Endothelial cell of umbilical vein (primary cell): Measurements from ENCODE around the gene BEND5. TPM values are rescaled to one million over a fixed set of nuclear protein-coding genes. Genes with fewer than 3 reads are reported as not detected.

Experiments
- BruUV-seq: library from RNA; stranded (reverse); fragments of 400-500 nt; replicated peaks from 2 replicates; lab custom pipeline; 2021; lab: Mats Ljungman, UMichigan
- CTCF ChIA-PET: fragments of 300-600, 350-600 bp; sonication (Branson Sonifier 250); formaldehyde crosslinking; loops from one replicate; lab custom pipeline; 2021; ENCODE audit warnings: antibody characterized with exemption, inconsistent platforms; lab: Charles Lee
- POLR2A ChIA-PET: fragments of 300-600, 350-600 bp; sonication (Branson Sonifier 250); formaldehyde crosslinking; loops from one replicate; lab custom pipeline; 2021; ENCODE audit warnings: antibody characterized with exemption, inconsistent platforms; lab: Charles Lee
- DNase-seq: peaks from one replicate; pipeline ENCODE4 v3.0.0-alpha.2; 2011; ENCODE audit warnings: low read depth, low spot score
- FAIRE-seq: peaks from 2 replicates; lab custom pipeline; 2011; peaks lifted over from hg19 to GRCh38; lab: Jason Lieb, UNC
- H2AFZ ChIP-seq: 2 replicates; pipeline ENCODE4 v1.6.0; 2012; ENCODE audit warnings: low read depth, low read length, control low read depth, inconsistent platforms
- H3K27ac ChIP-seq: 2 replicates; pipeline ENCODE4 v1.5.1; 2011; ENCODE audit warnings: low read depth, mild to moderate bottlenecking, control low read depth, low read length, moderate library complexity; ENCODE audit not compliant: insufficient read depth
- H3K27me3 ChIP-seq, 2 experiments: 2 replicates each; pipeline versions ENCODE4 v1.6.0 to v1.6.1; 2011; ENCODE audit warnings: low read length in 2 of 2, mixed read lengths in 1 of 2; ENCODE audit not compliant: control insufficient read depth in 2 of 2, insufficient read depth in 2 of 2
- H3K36me3 ChIP-seq, 2 experiments: 2 replicates in 1 of 2; 3 replicates in 1 of 2; pipeline ENCODE4 v1.5.1; 2011; ENCODE audit warnings: low read length in 2 of 2, mild to moderate bottlenecking in 1 of 2, moderate library complexity in 1 of 2; ENCODE audit not compliant: control insufficient read depth in 2 of 2, insufficient read depth in 2 of 2; ENCODE audit errors: extremely low read depth in 1 of 2
- H3K4me1 ChIP-seq: 3 replicates; pipeline ENCODE4 v1.5.1; 2011; ENCODE audit warnings: mild to moderate bottlenecking, low read length; ENCODE audit not compliant: control insufficient read depth, insufficient read depth; ENCODE audit errors: extremely low read depth
- H3K4me2 ChIP-seq: 2 replicates; pipeline ENCODE4 v1.6.1; 2011; ENCODE audit warnings: low read length, control low read depth, mixed read lengths; ENCODE audit not compliant: insufficient read depth
- H3K4me3 ChIP-seq, 3 experiments: fragments of 200-600 bp in 1 of 3; sonication (generic), shearing (Covaris generic) in 1 of 3; replicated peaks in 1 of 3; 2 replicates each; pipeline ENCODE4 v1.5.1; 2011 to 2016; ENCODE audit warnings: control low read depth in 3 of 3, low read length in 3 of 3, mild to moderate bottlenecking in 2 of 3, inconsistent platforms in 1 of 3, low read depth in 1 of 3, moderate library complexity in 1 of 3; ENCODE audit not compliant: insufficient read depth in 1 of 3
- H3K79me2 ChIP-seq: 2 replicates; pipeline ENCODE4 v1.6.0; 2012; ENCODE audit warnings: low read length, inconsistent platforms; ENCODE audit not compliant: control insufficient read depth, insufficient read depth
- H3K9ac ChIP-seq: replicated peaks from 2 replicates; pipeline ENCODE3; 2011; ENCODE audit warnings: low read length, control low read depth; ENCODE audit not compliant: insufficient read depth; ENCODE audit errors: extremely low read depth
- H3K9me1 ChIP-seq: replicated peaks from 3 replicates; pipeline ENCODE4 v1.6.0; 2011; ENCODE audit warnings: mild to moderate bottlenecking, low read length; ENCODE audit not compliant: control insufficient read depth, insufficient read depth; ENCODE audit errors: extremely low read depth
- H3K9me3 ChIP-seq: replicated peaks from 2 replicates; pipeline ENCODE4 v1.5.1; 2012; ENCODE audit warnings: low read length, inconsistent platforms; ENCODE audit not compliant: control insufficient read depth, insufficient read depth
- H4K20me1 ChIP-seq: replicated peaks from 2 replicates; pipeline ENCODE3; 2011; ENCODE audit warnings: mild to moderate bottlenecking, low read length; ENCODE audit not compliant: control insufficient read depth, insufficient read depth; ENCODE audit errors: extremely low read depth
- EZH2 ChIP-seq: IDR thresholded peaks from 2 replicates; pipeline ENCODE4 v1.6.1; 2012; ENCODE audit warnings: borderline replicate concordance, low read depth, mild to moderate bottlenecking, moderate library complexity, low read length, inconsistent platforms; ENCODE audit not compliant: severe bottlenecking
- FOS ChIP-seq: IDR thresholded peaks from 2 replicates; pipeline ENCODE4 v1.6.1; 2011; ENCODE audit warnings: mild to moderate bottlenecking, low read length, moderate library complexity, borderline replicate concordance; ENCODE audit not compliant: insufficient read depth
- GATA2 ChIP-seq: IDR thresholded peaks from 2 replicates; pipeline ENCODE4 v1.7.0; 2011; ENCODE audit warnings: low read depth, mild to moderate bottlenecking, moderate library complexity, mixed read lengths, low read length; ENCODE audit not compliant: insufficient read length, insufficient read depth
- JUN ChIP-seq: IDR thresholded peaks from 2 replicates; pipeline ENCODE4 v1.6.1; 2011; ENCODE audit warnings: borderline replicate concordance, low read depth; ENCODE audit not compliant: insufficient read length, insufficient read depth
- MYC ChIP-seq: IDR thresholded peaks from one replicate; pipeline ENCODE4 v1.6.1; 2011; ENCODE audit warnings: mild to moderate bottlenecking, low read depth, low read length
- POLR2A ChIP-seq: IDR thresholded peaks from 2 replicates; pipeline ENCODE4 v1.6.1; 2012; ENCODE audit warnings: low read depth, mild to moderate bottlenecking, control low read depth, low read length
- POLR2AphosphoS5 ChIP-seq: IDR thresholded peaks from 2 replicates; pipeline ENCODE4 v1.6.1; 2012; ENCODE audit warnings: low read depth, mild to moderate bottlenecking, control low read depth, low read length, moderate library complexity; ENCODE audit not compliant: insufficient read depth
- dilution Hi-C: fragments of 300-500 bp; cut with MboI; formaldehyde crosslinking; loops from one replicate; pipeline ENCODE4 v1.15.0; 2019; ENCODE audit warnings: low sequenced_read_pairs; ENCODE audit not compliant: extremely low pct_ligation_motif_present
- intact Hi-C: fragments of 100-400 bp; cut with micrococcal nuclease; formaldehyde crosslinking; loops from one replicate; pipeline ENCODE4 v1.10.0; 2022
- polyA plus RNA-seq, 4 experiments: library from polyadenylated mRNA; depleted of rRNA in 3 of 4; stranded (reverse) in 3 of 4; unstranded in 1 of 4; fragments of >200 nt; gene quantifications; 2 replicates each; pipeline versions ENCODE4 v1.2.1 to v1.2.3, GENCODE V29; 2011 to 2012; ENCODE audit warnings: missing spikeins in 1 of 4
- total RNA-seq: library from RNA; stranded (reverse); gene quantifications from 2 replicates; pipeline ENCODE4 v1.2.3, GENCODE V29; 2021
- TF ChIP-seq, protein P1 (sequence below), 2 donors: IDR thresholded peaks; 1 replicate in 1 of 2; 2 replicates in 1 of 2; pipeline ENCODE4 v1.5.1; 2011; ENCODE audit warnings: low read length in 2 of 2, mild to moderate bottlenecking in 2 of 2, moderate library complexity in 2 of 2, control low read depth in 1 of 2, inconsistent platforms in 1 of 2, low read depth in 1 of 2; ENCODE audit not compliant: insufficient read depth in 1 of 2; ENCODE audit errors: extremely low read depth in 1 of 2
- TF ChIP-seq, protein P2 (sequence below): IDR thresholded peaks from 2 replicates; pipeline ENCODE4 v1.6.1; 2011; ENCODE audit not compliant: insufficient read depth, insufficient read length

Gene BEND5
- total and polyA plus RNA-seq, 2 donors (not counting 3 experiments of a cell fraction or from before 2014, with no cell fraction given): not detected

DNA sequence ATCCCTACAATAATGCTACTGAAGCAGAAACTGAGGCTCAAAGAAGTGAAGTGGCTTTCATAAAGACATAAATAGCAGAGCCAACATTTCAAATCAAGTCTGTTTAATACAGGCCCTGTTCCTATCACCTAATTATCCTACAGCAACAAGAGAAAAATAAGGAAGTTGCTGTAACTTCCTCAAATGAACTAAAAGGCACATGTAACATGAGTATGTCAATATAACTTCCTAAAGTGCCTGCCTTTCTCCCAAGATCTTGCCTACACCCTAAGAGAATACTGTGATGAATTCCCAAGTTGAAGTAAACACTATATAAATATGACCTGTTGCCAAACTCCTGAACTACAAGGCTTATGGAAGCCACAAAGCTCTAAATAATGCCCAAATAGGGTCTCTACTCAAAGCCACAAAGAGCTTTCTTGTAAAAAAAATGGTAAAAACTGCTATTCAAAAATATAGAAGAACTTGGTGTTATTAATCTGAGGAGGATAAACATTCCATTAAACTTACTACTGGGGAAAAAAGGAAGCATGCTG is 8.6 kb downstream of the BEND5 start:
- CTCF ChIA-PET: interaction anchor here (1.0 kb wide), 1 partner anchor 10 kb away, joined by 3 read pairs; no protein-coding TSS in a partner anchor
- no peaks in the 10 kb centered on the region for H3K36me3 ChIP-seq
- no peak overlapping the region for H3K27ac ChIP-seq
- no peak overlapping the region for H3K9ac ChIP-seq
- BruUV-seq: no TSS peak
- no peaks in the 10 kb centered on the region for H3K27me3 ChIP-seq
- POLR2A ChIA-PET: no interaction called here
- H3K9me3 ChIP-seq: no peaks in the 10 kb centered on the region
- H3K9me1 ChIP-seq: no peaks in the 10 kb centered on the region
- no peaks in the 10 kb centered on the region for H3K4me1 ChIP-seq
- H2AFZ ChIP-seq: no peak overlapping the region
- no peak for TF ChIP-seq MYC
- no peak for TF ChIP-seq GATA2
- TF ChIP-seq JUN: no peak
- TF ChIP-seq FOS: no peak
- TF ChIP-seq, protein P1, sequence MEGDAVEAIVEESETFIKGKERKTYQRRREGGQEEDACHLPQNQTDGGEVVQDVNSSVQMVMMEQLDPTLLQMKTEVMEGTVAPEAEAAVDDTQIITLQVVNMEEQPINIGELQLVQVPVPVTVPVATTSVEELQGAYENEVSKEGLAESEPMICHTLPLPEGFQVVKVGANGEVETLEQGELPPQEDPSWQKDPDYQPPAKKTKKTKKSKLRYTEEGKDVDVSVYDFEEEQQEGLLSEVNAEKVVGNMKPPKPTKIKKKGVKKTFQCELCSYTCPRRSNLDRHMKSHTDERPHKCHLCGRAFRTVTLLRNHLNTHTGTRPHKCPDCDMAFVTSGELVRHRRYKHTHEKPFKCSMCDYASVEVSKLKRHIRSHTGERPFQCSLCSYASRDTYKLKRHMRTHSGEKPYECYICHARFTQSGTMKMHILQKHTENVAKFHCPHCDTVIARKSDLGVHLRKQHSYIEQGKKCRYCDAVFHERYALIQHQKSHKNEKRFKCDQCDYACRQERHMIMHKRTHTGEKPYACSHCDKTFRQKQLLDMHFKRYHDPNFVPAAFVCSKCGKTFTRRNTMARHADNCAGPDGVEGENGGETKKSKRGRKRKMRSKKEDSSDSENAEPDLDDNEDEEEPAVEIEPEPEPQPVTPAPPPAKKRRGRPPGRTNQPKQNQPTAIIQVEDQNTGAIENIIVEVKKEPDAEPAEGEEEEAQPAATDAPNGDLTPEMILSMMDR (IDR thresholded peaks at IDR 0.05; ENCODE audit: extremely low read depth in 1 of 2, insufficient read depth in 1 of 2, low read depth in 1 of 2, low read length in 2 of 2): no peak
- TF ChIP-seq POLR2AphosphoS5: no peak
- TF ChIP-seq POLR2A: no peak
- TF ChIP-seq, protein P2, sequence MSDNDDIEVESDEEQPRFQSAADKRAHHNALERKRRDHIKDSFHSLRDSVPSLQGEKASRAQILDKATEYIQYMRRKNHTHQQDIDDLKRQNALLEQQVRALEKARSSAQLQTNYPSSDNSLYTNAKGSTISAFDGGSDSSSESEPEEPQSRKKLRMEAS: no peak
- no peak for TF ChIP-seq EZH2
- FAIRE-seq (no peak), DNase-seq (no peak)
- dilution Hi-C loops: no loop called here
- H3K4me3 ChIP-seq: no peak overlapping the region
- H3K79me2 ChIP-seq: no peaks in the 10 kb centered on the region
- H3K4me2 ChIP-seq: no peak overlapping the region
- no peaks in the 10 kb centered on the region for H4K20me1 ChIP-seq
- intact Hi-C loops: no loop called here
